Panc1 (cell line): ENCODE measurements around the gene DHRSX. TPM values are rescaled to one million over a fixed set of nuclear protein-coding genes. Genes with fewer than 3 reads are reported as not detected.

Experiments
- ATAC-seq: fragments of 200-7000 bp; cut with Tn5 transposase; 2 replicates; pipeline ENCODE4 v1.9.1; 2020; ENCODE audit warnings: mild to moderate bottlenecking, moderate library complexity
- BruUV-seq: library from RNA; stranded (reverse); fragments of 400-500 nt; replicated peaks from 2 replicates; lab custom pipeline; 2021; lab: Mats Ljungman, UMichigan
- CTCF ChIA-PET: fragments of 300-600 bp; sonication (Branson Sonifier 250); formaldehyde crosslinking; loops from one replicate; lab custom pipeline; 2022; ENCODE audit warnings: antibody characterized with exemption; lab: Charles Lee
- POLR2A ChIA-PET: fragments of 300-600 bp; sonication (Branson Sonifier 250); formaldehyde crosslinking; loops from one replicate; lab custom pipeline; 2022; ENCODE audit warnings: antibody characterized with exemption; lab: Charles Lee
- DNase-seq: peaks from one replicate; pipeline ENCODE4 v3.0.0-alpha.2; 2010; ENCODE audit warnings: low read depth, low spot score
- H3K27ac ChIP-seq: 2 replicates; pipeline ENCODE4 v1.5.1; 2011; ENCODE audit warnings: mild to moderate bottlenecking, low read length, inconsistent platforms
- H3K27me3 ChIP-seq: fragments of 200-500 bp; sonication (Bioruptor generic); 2 replicates; pipeline ENCODE4 v1.6.0; 2014; ENCODE audit warnings: low read length, inconsistent platforms; ENCODE audit not compliant: control insufficient read depth, insufficient read depth
- H3K36me3 ChIP-seq: fragments of 200-500 bp; sonication (Bioruptor generic); 2 replicates; pipeline ENCODE4 v1.5.1; 2014; ENCODE audit warnings: inconsistent platforms, mild to moderate bottlenecking, low read length, moderate library complexity; ENCODE audit not compliant: control insufficient read depth, insufficient read depth
- H3K4me1 ChIP-seq: 2 replicates; pipeline ENCODE4 v1.5.1; 2011; ENCODE audit warnings: inconsistent platforms, mild to moderate bottlenecking, low read length, moderate library complexity; ENCODE audit not compliant: control insufficient read depth, insufficient read depth
- H3K4me3 ChIP-seq, 2 experiments: 2 replicates each; pipeline ENCODE4 v1.5.1; 2011 to 2012; ENCODE audit warnings: low read depth in 2 of 2, low read length in 2 of 2, mild to moderate bottlenecking in 2 of 2, inconsistent platforms in 1 of 2, moderate library complexity in 1 of 2
- H3K9me3 ChIP-seq: fragments of 200-500 bp; sonication (Bioruptor generic); 2 replicates; pipeline ENCODE4 v1.5.1; 2014; ENCODE audit warnings: low read depth, mild to moderate bottlenecking, inconsistent platforms, low read length, moderate library complexity; ENCODE audit not compliant: control insufficient read depth, insufficient read depth
- POLR2AphosphoS5 ChIP-seq: IDR thresholded peaks from 2 replicates; pipeline ENCODE4 v1.6.1; 2012; ENCODE audit warnings: mild to moderate bottlenecking, low read depth, low read length, moderate library complexity
- REST ChIP-seq, 2 experiments: IDR thresholded peaks; 2 replicates each; pipeline ENCODE4 v1.6.1; 2011 to 2012; ENCODE audit warnings: low read depth in 2 of 2, control low read depth in 1 of 2, low read length in 1 of 2, mild to moderate bottlenecking in 1 of 2, moderate library complexity in 1 of 2; ENCODE audit not compliant: insufficient read depth in 1 of 2
- SIN3A ChIP-seq: IDR thresholded peaks from 2 replicates; pipeline ENCODE4 v1.6.1; 2012; ENCODE audit warnings: low read depth, mild to moderate bottlenecking, low read length, moderate library complexity, borderline replicate concordance; ENCODE audit not compliant: insufficient read depth
- TCF7L2 ChIP-seq: IDR thresholded peaks from 2 replicates; pipeline ENCODE4 v1.6.1; 2011; ENCODE audit warnings: mild to moderate bottlenecking, low read depth, low read length, inconsistent platforms
- in situ Hi-C: cut with HindIII; loops from 2 replicates; pipeline ENCODE4 v1.10.0; 2016; ENCODE audit warnings: low sequenced_read_pairs, low pct_unique_long_range_greater_than_20kb
- intact Hi-C: fragments of 100-400 bp; cut with micrococcal nuclease; formaldehyde crosslinking; loops from one replicate; pipeline ENCODE4 v1.10.0; 2022; ENCODE audit not compliant: unreplicated experiment
- total RNA-seq: library from RNA; stranded (reverse); gene quantifications from one replicate; pipeline ENCODE4 v1.2.1, GENCODE V29; 2021; ENCODE audit not compliant: unreplicated experiment
- TF ChIP-seq, protein P1 (sequence below): fragments of 450-650 bp; IDR thresholded peaks from 2 replicates; pipeline ENCODE4 v1.5.1; 2017; ENCODE audit warnings: mild to moderate bottlenecking

DHRSX gene
- total RNA-seq, 1 experiment from 2014 or later = 20.1 TPM

- TF ChIP-seq SIN3A = no peak
- TF ChIP-seq POLR2AphosphoS5 = no peak
- no peak for TF ChIP-seq TCF7L2
- TF ChIP-seq, protein P1, sequence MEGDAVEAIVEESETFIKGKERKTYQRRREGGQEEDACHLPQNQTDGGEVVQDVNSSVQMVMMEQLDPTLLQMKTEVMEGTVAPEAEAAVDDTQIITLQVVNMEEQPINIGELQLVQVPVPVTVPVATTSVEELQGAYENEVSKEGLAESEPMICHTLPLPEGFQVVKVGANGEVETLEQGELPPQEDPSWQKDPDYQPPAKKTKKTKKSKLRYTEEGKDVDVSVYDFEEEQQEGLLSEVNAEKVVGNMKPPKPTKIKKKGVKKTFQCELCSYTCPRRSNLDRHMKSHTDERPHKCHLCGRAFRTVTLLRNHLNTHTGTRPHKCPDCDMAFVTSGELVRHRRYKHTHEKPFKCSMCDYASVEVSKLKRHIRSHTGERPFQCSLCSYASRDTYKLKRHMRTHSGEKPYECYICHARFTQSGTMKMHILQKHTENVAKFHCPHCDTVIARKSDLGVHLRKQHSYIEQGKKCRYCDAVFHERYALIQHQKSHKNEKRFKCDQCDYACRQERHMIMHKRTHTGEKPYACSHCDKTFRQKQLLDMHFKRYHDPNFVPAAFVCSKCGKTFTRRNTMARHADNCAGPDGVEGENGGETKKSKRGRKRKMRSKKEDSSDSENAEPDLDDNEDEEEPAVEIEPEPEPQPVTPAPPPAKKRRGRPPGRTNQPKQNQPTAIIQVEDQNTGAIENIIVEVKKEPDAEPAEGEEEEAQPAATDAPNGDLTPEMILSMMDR = no peak
- no peak for TF ChIP-seq REST (IDR thresholded peaks at IDR 0.05; ENCODE audit: insufficient read depth in 1 of 2, low read depth in 2 of 2, low read length in 1 of 2)
- no peaks in the 10 kb centered on the region for H3K36me3 ChIP-seq
- no peak for DNase-seq
- no peak overlapping the region for H3K27ac ChIP-seq
- H3K9me3 ChIP-seq = no peaks in the 10 kb centered on the region
- H3K27me3 ChIP-seq = no peaks in the 10 kb centered on the region
- ATAC-seq = no peak
- BruUV-seq = no TSS peak
- ChIA-PET POLR2A (no interaction called here), CTCF (no interaction called here)
- no peaks in the 10 kb centered on the region for H3K4me1 ChIP-seq
- intact Hi-C loops = no loop called here
- H3K4me3 ChIP-seq = no peak overlapping the region
- in situ Hi-C loops = no loop called here
Observed at GRCh38 chrX:2342874-2343273, 157.9 kb downstream of the DHRSX start.

- no peak for ATAC-seq
- no peaks in the 10 kb centered on the region for H3K9me3 ChIP-seq
- no peaks in the 10 kb centered on the region for H3K36me3 ChIP-seq
- intact Hi-C loops = no loop called here
- in situ Hi-C loops = no loop called here
- H3K4me1 ChIP-seq = no peaks in the 10 kb centered on the region
- BruUV-seq = no TSS peak
- ChIA-PET POLR2A (no interaction called here), CTCF (no interaction called here)
- TF ChIP-seq SIN3A (no peak), TCF7L2 (no peak), REST (IDR thresholded peaks at IDR 0.05; ENCODE audit: insufficient read depth in 1 of 2, low read depth in 2 of 2, low read length in 1 of 2) (no peak), POLR2AphosphoS5 (no peak)
- TF ChIP-seq, protein P1 = no peak
- H3K27ac ChIP-seq = no peak overlapping the region
- no peaks in the 10 kb centered on the region for H3K27me3 ChIP-seq
- H3K4me3 ChIP-seq = no peak overlapping the region
- no peak for DNase-seq
Observed at GRCh38 chrX:2342281-2342688, 158.5 kb downstream of the DHRSX start.
